GM23338 (cell line): ENCODE results near the gene ZNF865. TPM values are rescaled to one million over a fixed set of nuclear protein-coding genes. Genes with fewer than 3 reads are reported as not detected.

Experiments used
- ATAC-seq: fragments of 200-7000 bp; cut with Tn5 transposase; 3 replicates; pipeline ENCODE4 v1.9.1; 2020
- DNase-seq: peaks from one replicate; pipeline ENCODE4 v3.0.0-alpha.2; 2015; ENCODE audit warnings: low spot score
- H2AFZ ChIP-seq: fragments of 200-600 bp; sonication (generic); 2 replicates; pipeline ENCODE4 v1.8.0; 2016; ENCODE audit warnings: antibody characterized with exemption, mild to moderate bottlenecking, moderate library complexity
- H3F3A ChIP-seq: fragments of 200-600 bp; sonication (generic); replicated peaks from 2 replicates; pipeline ENCODE4 v1.8.0; 2017; ENCODE audit warnings: antibody characterized with exemption, mixed run types, low read depth
- H3K27ac ChIP-seq: fragments of 200-600 bp; sonication (generic); 2 replicates; pipeline ENCODE4 v1.6.1; 2016; ENCODE audit warnings: low read depth
- H3K27me3 ChIP-seq: fragments of 200-600 bp; sonication (generic); 2 replicates; pipeline ENCODE4 v1.8.0; 2016; ENCODE audit warnings: mild to moderate bottlenecking, mixed run types, moderate library complexity; ENCODE audit not compliant: insufficient read depth
- H3K36me3 ChIP-seq: fragments of 200-600 bp; sonication (generic); 2 replicates; pipeline ENCODE4 v1.8.0; 2016; ENCODE audit warnings: mild to moderate bottlenecking; ENCODE audit not compliant: insufficient read depth
- H3K4me1 ChIP-seq: fragments of 200-600 bp; sonication (generic); 2 replicates; pipeline ENCODE4 v1.8.0; 2016; ENCODE audit warnings: mild to moderate bottlenecking, moderate library complexity; ENCODE audit not compliant: insufficient read depth
- H3K4me2 ChIP-seq: fragments of 200-600 bp; sonication (generic); 2 replicates; pipeline ENCODE4 v1.7.1; 2017; ENCODE audit warnings: mixed run types
- H3K4me3 ChIP-seq: fragments of 200-600 bp; sonication (generic); 2 replicates; pipeline ENCODE4 v1.6.1; 2016; ENCODE audit warnings: mixed run types
- H3K79me2 ChIP-seq: fragments of 200-600 bp; sonication (generic); replicated peaks from 2 replicates; pipeline ENCODE4 v1.8.0; 2017; ENCODE audit warnings: mild to moderate bottlenecking; ENCODE audit not compliant: insufficient read depth
- H3K9me2 ChIP-seq: fragments of 200-600 bp; sonication (generic); 2 replicates; pipeline ENCODE4 v1.8.0; 2017; ENCODE audit not compliant: insufficient read depth
- H4K20me1 ChIP-seq: fragments of 200-600 bp; sonication (generic); replicated peaks from 2 replicates; pipeline ENCODE4 v1.8.0; 2017; ENCODE audit warnings: mild to moderate bottlenecking; ENCODE audit not compliant: insufficient read depth
- H3K27ac Mint-ChIP-seq: 2 replicates; pipeline ENCODE4 v1.8.0; 2020; ENCODE audit warnings: inconsistent platforms, mild to moderate bottlenecking, moderate library complexity, mixed read lengths
- H3K27me3 Mint-ChIP-seq: 3 replicates; pipeline ENCODE4 v1.8.0; 2022; ENCODE audit warnings: low read depth, mild to moderate bottlenecking, moderate library complexity, mixed read lengths, inconsistent platforms; ENCODE audit not compliant: insufficient read depth, poor library complexity
- H3K36me3 Mint-ChIP-seq: 3 replicates; pipeline ENCODE4 v1.8.0; 2021; ENCODE audit warnings: low read depth, mild to moderate bottlenecking, inconsistent platforms, moderate library complexity, mixed read lengths
- H3K4me1 Mint-ChIP-seq: 3 replicates; pipeline ENCODE4 v1.8.0; 2020; ENCODE audit warnings: mild to moderate bottlenecking, inconsistent platforms, mixed read lengths
- H3K4me3 Mint-ChIP-seq: 3 replicates; pipeline ENCODE4 v1.8.0; 2021; ENCODE audit warnings: moderate library complexity, mild to moderate bottlenecking, inconsistent platforms, mixed read lengths
- H3K9me3 Mint-ChIP-seq: 3 replicates; pipeline ENCODE4 v1.8.0; 2020; ENCODE audit warnings: moderate library complexity, mild to moderate bottlenecking, inconsistent platforms, mixed read lengths
- CREB1 ChIP-seq: fragments of 250-450 bp; sonication (Bioruptor Pico); IDR thresholded peaks from 2 replicates; pipeline ENCODE4 v1.5.0; 2020; ENCODE audit warnings: low read depth, mild to moderate bottlenecking, moderate library complexity
- CTCF ChIP-seq, 2 experiments: fragments of 200-600 bp in 1 of 2; sonication (generic) in 1 of 2; conservative IDR thresholded peaks; 2 replicates each; pipeline versions ENCODE4 v1.5.1 to v1.6.1; 2016 to 2017; ENCODE audit warnings: antibody characterized with exemption in 2 of 2, low read depth in 2 of 2, mild to moderate bottlenecking in 2 of 2, moderate library complexity in 1 of 2
- EZH2 ChIP-seq: fragments of 200-600 bp; sonication (generic); IDR thresholded peaks from one replicate; pipeline ENCODE4 v1.8.0; 2017; ENCODE audit warnings: antibody characterized with exemption, mild to moderate bottlenecking, low read depth; ENCODE audit not compliant: unreplicated experiment
- POLR2AphosphoS5 ChIP-seq: IDR thresholded peaks from 2 replicates; pipeline ENCODE4 v1.6.1; 2016; ENCODE audit warnings: antibody characterized with exemption, low read depth
- REST ChIP-seq: IDR thresholded peaks from one replicate; pipeline ENCODE4 v1.6.1; 2018; ENCODE audit warnings: antibody characterized with exemption; ENCODE audit not compliant: unreplicated experiment
- STAT1 ChIP-seq: IDR thresholded peaks from one replicate; pipeline ENCODE4 v1.6.1; 2016; ENCODE audit warnings: antibody characterized with exemption; ENCODE audit not compliant: unreplicated experiment
- ZNF331 ChIP-seq: fragments of 250-450 bp; sonication (Bioruptor Pico); IDR thresholded peaks from 2 replicates; pipeline ENCODE4 v1.5.0; 2020; ENCODE audit warnings: low read depth, mild to moderate bottlenecking, moderate library complexity
- polyA plus RNA-seq: library from polyadenylated mRNA; unstranded; fragments of >200 nt; fragmentation: Nextera tagmentation; extraction: Ambion mirVana; gene quantifications from 2 replicates; pipeline ENCODE4 v1.2.1, GENCODE V29; 2016
- total RNA-seq: library from RNA; depleted of rRNA; stranded (reverse); fragments of >200 nt; shearing (Covaris generic); gene quantifications from 2 replicates; pipeline ENCODE4 v1.2.3, GENCODE V29; 2014

The ZNF865 gene
- total and polyA plus RNA-seq, 2 experiments from 2014 or later, result 2.2 to 12.1 TPM

- no peak for TF ChIP-seq CREB1 (CRISPR knock-in tag)
- TF ChIP-seq STAT1, result no peak
- DNase-seq, result no peak
- peaks cover 15% of the 10 kb centered on the region for H3K36me3 Mint-ChIP-seq
- no peaks in the 10 kb centered on the region for H3K27me3 ChIP-seq
- H3K4me1 ChIP-seq, result peaks cover 18% of the 10 kb centered on the region
- H3K27ac ChIP-seq, result no peak overlapping the region; the same call in 1 of the 2 replicates
- no peaks in the 10 kb centered on the region; the same call in 1 of the 2 replicates for H3K79me2 ChIP-seq
- H3K4me1 Mint-ChIP-seq, result peaks cover 30% of the 10 kb centered on the region
- no peaks in the 10 kb centered on the region for H3K36me3 ChIP-seq
- no peaks in the 10 kb centered on the region for H3K9me2 ChIP-seq
- peaks cover 6% of the 10 kb centered on the region for H3K9me3 Mint-ChIP-seq
- H2AFZ ChIP-seq, result no peak overlapping the region
- peak overlapping the region; percentile 58 for H3K4me3 ChIP-seq
- H3K4me2 ChIP-seq, result peak overlapping the region; percentile 95
- H4K20me1 ChIP-seq, result no peaks in the 10 kb centered on the region
- H3F3A ChIP-seq, result peaks cover 20% of the 10 kb centered on the region
- no peak overlapping the region; the same call in 1 of the 2 replicates for H3K27ac Mint-ChIP-seq
- peaks cover 34% of the 10 kb centered on the region for H3K27me3 Mint-ChIP-seq
- peak overlapping the region; percentile 74 for H3K4me3 Mint-ChIP-seq
- ATAC-seq, result no peak
Observed at GRCh38 chr19:55601084-55601483, 4.4 kb upstream of the ZNF865 start.

GRCh38 chr19:55602104-55603001, 3.1 kb upstream of the ZNF865 start:
- peaks cover 22% of the 10 kb centered on the region for H3K4me1 ChIP-seq
- H3K9me2 ChIP-seq, result no peaks in the 10 kb centered on the region
- H3K27me3 Mint-ChIP-seq, result peaks cover 41% of the 10 kb centered on the region
- peaks cover 40% of the 10 kb centered on the region for H3K4me1 Mint-ChIP-seq
- peaks cover 6% of the 10 kb centered on the region for H3K9me3 Mint-ChIP-seq
- H3K4me3 ChIP-seq, result no peak overlapping the region
- no peak overlapping the region for H3K4me3 Mint-ChIP-seq
- peaks cover 9% of the 10 kb centered on the region for H3K79me2 ChIP-seq
- no peak overlapping the region for H3K27ac ChIP-seq
- H3K36me3 Mint-ChIP-seq, result peaks cover 12% of the 10 kb centered on the region
- H3K36me3 ChIP-seq, result no peaks in the 10 kb centered on the region
- no peak overlapping the region for H3K4me2 ChIP-seq
- H3K27me3 ChIP-seq, result no peaks in the 10 kb centered on the region
- peaks cover 4% of the 10 kb centered on the region; the same call in 1 of the 2 replicates for H4K20me1 ChIP-seq
- peaks cover 22% of the 10 kb centered on the region for H3F3A ChIP-seq
- H3K27ac Mint-ChIP-seq, result no peak overlapping the region
- DNase-seq (no peak), ATAC-seq (no peak)
- no peak overlapping the region for H2AFZ ChIP-seq
- TF ChIP-seq STAT1, result no peak
- TF ChIP-seq ZNF331, result no peak
- no peak for TF ChIP-seq EZH2
- TF ChIP-seq CREB1 (CRISPR knock-in tag), result no peak
- TF ChIP-seq CTCF (conservative IDR thresholded peaks at IDR 0.05; ENCODE audit: low read depth in 2 of 2), result no peak
- no peak for TF ChIP-seq REST
- TF ChIP-seq POLR2AphosphoS5, result no peak
